ENCODE data around the gene PSTPIP2.

DNA sequence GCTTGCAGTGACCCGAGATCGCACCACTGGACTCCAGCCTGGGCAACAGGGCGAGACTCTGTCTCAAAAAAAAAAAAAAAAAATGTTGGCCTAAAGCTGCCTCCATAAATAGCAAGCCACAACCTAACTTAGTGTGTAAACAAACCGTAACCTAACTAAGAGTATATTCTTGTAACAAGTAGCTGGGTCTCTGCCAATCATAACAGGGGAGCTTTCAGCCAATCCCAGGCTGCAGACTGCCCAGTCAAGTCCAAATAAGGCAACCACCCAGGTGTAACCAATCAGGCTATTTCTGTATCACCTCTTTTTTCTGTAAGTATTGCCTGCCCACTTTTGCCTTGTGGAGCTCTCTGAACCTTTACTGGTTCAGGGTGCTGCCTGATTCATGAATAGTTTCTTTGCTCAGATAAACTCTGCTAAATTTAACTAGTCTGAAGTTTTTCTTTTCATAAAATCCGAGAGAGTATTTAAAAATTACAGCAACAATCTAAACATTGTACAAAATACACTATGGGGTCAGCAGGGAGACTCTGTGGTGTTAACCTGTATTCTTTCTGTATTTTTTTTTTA lies 4.5 kb downstream of the PSTPIP2 start:
- TF ChIP-seq POLR2AphosphoS5 (IDR thresholded peaks at IDR 0.05; ENCODE audit: low read depth, low read length): no peak
- TF ChIP-seq, protein P1, sequence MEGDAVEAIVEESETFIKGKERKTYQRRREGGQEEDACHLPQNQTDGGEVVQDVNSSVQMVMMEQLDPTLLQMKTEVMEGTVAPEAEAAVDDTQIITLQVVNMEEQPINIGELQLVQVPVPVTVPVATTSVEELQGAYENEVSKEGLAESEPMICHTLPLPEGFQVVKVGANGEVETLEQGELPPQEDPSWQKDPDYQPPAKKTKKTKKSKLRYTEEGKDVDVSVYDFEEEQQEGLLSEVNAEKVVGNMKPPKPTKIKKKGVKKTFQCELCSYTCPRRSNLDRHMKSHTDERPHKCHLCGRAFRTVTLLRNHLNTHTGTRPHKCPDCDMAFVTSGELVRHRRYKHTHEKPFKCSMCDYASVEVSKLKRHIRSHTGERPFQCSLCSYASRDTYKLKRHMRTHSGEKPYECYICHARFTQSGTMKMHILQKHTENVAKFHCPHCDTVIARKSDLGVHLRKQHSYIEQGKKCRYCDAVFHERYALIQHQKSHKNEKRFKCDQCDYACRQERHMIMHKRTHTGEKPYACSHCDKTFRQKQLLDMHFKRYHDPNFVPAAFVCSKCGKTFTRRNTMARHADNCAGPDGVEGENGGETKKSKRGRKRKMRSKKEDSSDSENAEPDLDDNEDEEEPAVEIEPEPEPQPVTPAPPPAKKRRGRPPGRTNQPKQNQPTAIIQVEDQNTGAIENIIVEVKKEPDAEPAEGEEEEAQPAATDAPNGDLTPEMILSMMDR (IDR thresholded peaks at IDR 0.05): no peak
